ENCODE measurements around the gene OTOR. TPM values are rescaled to one million over a fixed set of nuclear protein-coding genes. Genes with fewer than 3 reads are reported as not detected.

The OTOR gene
- total RNA-seq, 4 donors from 2014 or later: not detected

DNA sequence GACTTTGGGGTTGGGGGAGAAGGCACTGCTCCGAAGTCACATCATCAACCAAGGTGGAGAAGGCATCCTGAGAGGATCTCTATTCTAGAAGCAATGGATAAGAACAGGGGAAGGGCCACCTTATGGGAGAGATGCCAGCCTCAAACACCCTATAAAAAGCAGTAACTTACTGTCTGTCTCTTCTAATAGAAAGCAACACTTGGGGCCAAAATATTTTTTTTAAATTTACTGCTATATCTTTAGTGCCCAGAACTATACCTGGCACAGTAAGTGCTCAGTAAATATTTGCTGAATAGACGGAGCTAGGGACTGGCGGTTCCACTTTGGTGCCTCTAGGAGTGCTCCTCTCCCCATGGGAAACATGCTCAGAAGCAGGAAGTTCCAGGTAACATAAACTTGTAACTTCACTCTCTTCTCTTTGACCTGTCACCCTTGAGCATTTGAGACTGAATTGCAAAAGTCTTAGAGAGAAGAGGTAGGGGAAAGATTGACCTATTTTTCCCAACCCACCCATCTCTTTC lies 807 bp upstream of the OTOR start:
- ATAC-seq (ENCODE audit: low FRiP score) (no peak), DNase-seq (ENCODE audit: low spot score) (no peak)
- TF ChIP-seq, protein P1, sequence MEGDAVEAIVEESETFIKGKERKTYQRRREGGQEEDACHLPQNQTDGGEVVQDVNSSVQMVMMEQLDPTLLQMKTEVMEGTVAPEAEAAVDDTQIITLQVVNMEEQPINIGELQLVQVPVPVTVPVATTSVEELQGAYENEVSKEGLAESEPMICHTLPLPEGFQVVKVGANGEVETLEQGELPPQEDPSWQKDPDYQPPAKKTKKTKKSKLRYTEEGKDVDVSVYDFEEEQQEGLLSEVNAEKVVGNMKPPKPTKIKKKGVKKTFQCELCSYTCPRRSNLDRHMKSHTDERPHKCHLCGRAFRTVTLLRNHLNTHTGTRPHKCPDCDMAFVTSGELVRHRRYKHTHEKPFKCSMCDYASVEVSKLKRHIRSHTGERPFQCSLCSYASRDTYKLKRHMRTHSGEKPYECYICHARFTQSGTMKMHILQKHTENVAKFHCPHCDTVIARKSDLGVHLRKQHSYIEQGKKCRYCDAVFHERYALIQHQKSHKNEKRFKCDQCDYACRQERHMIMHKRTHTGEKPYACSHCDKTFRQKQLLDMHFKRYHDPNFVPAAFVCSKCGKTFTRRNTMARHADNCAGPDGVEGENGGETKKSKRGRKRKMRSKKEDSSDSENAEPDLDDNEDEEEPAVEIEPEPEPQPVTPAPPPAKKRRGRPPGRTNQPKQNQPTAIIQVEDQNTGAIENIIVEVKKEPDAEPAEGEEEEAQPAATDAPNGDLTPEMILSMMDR (IDR thresholded peaks at IDR 0.05): no peak

DNA sequence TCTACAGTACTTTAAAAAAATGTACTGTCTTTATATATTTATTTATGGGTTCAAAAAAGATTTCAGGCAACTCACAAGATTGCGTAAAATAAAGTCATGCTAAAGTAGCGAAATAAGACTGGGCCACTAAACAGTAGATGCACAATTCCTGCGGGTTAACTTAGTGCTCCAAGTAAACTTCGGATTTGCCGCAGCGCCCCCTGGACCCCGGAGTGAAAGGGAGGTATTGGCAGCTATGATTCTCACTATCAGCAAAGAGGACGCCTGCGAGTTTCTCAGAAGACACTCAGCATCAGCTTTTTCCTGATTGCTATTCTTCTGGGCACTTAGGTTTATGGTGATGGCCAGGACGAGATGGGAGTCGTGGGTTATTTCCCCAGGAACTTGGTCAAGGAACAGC lies 1.4 kb downstream of the OTOR start:
- TF ChIP-seq, protein P1 (IDR thresholded peaks at IDR 0.05): no peak
- ATAC-seq (ENCODE audit: low FRiP score) (no peak), DNase-seq (ENCODE audit: low spot score) (no peak)

DNA sequence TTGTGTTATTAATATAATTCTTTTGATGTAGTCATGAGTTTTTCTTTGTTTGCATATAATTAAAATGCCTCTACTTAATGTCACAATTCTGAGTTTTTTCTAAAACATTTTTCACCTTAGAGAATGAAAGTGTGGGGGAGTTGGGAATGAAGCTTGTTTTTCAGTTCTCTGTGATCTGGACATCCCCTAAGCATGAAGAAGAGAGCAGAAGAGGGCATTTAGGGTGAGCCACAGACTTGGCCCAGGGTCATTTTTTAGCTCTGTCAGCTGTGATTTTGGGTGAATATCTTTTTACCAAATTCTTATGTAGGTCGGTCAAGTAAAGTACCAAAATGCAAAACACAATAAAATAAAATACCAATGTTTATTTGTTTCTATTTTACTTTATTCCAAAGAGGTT lies 3.9 kb downstream of the OTOR start:
- TF ChIP-seq, protein P1 (IDR thresholded peaks at IDR 0.05): no peak
- ATAC-seq (ENCODE audit: low FRiP score): no peak
- no peak for DNase-seq (ENCODE audit: low spot score)

DNA sequence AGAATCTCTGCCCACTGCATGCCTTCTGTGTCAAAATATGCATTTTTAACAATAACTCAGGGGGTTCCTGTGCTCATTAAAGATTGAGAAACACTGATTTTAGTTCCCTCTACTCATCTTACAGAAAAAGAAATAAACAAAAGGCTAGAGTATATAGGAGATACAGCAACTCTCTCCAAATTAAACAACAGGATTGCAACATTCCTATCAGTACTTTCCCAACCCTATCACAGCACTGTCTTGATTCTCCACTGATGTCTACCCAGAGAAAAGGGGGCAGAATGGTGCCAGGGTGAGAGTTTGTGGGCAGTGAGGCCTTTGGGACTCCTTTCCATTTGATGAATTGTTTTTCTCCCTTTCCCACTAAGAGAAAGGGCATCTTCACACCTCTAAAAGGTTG lies 4.7 kb downstream of the OTOR start:
- TF ChIP-seq, protein P1 (IDR thresholded peaks at IDR 0.05): no peak
- DNase-seq (ENCODE audit: low spot score) (no peak), ATAC-seq (ENCODE audit: low FRiP score) (no peak)

DNA sequence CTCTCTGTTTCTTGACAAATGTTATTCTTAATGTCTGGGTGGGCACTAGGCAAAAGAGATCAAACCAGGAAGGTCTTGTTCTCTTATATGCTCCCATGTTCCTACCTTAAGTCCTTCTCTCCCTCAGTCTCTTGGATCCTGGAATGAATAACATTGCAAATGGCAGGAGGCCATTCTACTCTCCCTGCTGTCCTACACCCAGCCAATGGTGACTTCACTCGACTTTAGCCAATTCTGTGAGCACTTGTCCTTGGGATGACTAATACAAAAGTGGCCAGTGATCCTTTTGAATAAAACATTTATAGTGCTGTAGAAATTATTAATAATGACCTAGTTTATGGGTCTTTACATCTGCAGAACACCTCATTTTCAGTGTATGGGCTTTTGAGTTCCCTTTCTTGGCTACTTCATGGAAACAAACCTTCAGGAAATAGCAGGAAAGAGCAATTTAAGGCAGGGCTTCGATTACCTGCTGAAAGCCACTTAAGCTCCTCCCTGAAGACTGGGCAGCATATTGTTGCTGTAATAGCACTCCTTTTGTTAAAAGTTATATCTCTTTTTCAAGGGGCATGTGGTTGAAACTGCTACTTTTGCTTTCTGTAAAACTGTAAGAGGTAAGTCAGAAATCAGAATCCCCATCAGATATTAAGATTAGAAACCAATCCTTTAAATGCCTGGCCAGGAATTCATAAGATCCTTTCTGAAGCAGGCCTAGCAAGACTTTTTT lies 10.5 kb downstream of the OTOR start:
- DNase-seq (ENCODE audit: low spot score): no peak
- no peak for ATAC-seq (ENCODE audit: low FRiP score)
- TF ChIP-seq, protein P1 (IDR thresholded peaks at IDR 0.05): no peak

DNA sequence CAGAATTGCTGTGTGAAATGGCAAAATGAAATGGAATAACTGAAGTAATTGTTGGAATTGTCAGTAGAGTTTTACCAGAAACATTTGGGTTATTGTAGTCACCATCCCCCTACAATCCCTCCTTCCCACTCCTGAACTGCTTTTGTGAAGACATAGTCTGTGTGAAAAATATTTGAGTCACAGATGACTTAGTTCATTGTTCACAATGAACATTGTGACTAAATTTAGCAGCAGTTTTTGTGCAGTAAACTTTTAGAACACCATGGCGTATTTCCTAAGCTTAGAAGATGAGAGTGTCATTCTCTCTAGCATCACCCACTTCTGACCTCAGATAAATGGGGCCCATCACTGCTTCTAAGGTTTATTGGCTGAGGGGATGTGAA lies 11.0 kb downstream of the OTOR start:
- TF ChIP-seq, protein P1 (IDR thresholded peaks at IDR 0.05): no peak
- DNase-seq (ENCODE audit: low spot score): no peak
- no peak for ATAC-seq (ENCODE audit: low FRiP score)

All from omental fat pad (tissue), 4 donors.